Fibroblast of lung (primary cell): ENCODE data around the gene HCN2. TPM values are rescaled to one million over a fixed set of nuclear protein-coding genes. Genes with fewer than 3 reads are reported as not detected.

ENCODE experiments used
- DNase-seq, 2 donors: peaks; one replicate each; pipeline versions ENCODE4 v3.0.0 to v3.0.0-alpha.2; 2010; ENCODE audit warnings: low read depth in 2 of 2
- H2AFZ ChIP-seq: 2 replicates; pipeline ENCODE4 v1.5.1; 2012; ENCODE audit warnings: low read length, control low read depth, inconsistent platforms
- H3K27ac ChIP-seq: 2 replicates; pipeline ENCODE4 v1.5.1; 2011; ENCODE audit warnings: low read length, control low read depth; ENCODE audit not compliant: insufficient read depth
- H3K27me3 ChIP-seq: 2 replicates; pipeline ENCODE4 v1.5.1; 2011; ENCODE audit warnings: mild to moderate bottlenecking, low read length; ENCODE audit not compliant: control insufficient read depth, insufficient read depth
- H3K36me3 ChIP-seq: 2 replicates; pipeline ENCODE4 v1.5.1; 2011; ENCODE audit warnings: low read length; ENCODE audit not compliant: control insufficient read depth, insufficient read depth
- H3K4me1 ChIP-seq: 2 replicates; pipeline ENCODE4 v1.5.1; 2011; ENCODE audit warnings: low read length; ENCODE audit not compliant: control insufficient read depth, insufficient read depth; ENCODE audit errors: extremely low read depth
- H3K4me2 ChIP-seq: 2 replicates; pipeline ENCODE4 v1.5.1; 2011; ENCODE audit warnings: low read length, control low read depth; ENCODE audit not compliant: insufficient read depth; ENCODE audit errors: extremely low read depth
- H3K4me3 ChIP-seq, 4 experiments: fragments of 200-600 bp in 1 of 4; sonication (generic) in 1 of 4; replicated peaks in 1 of 4; 2 replicates each; pipeline ENCODE4 v1.5.1; 2011 to 2016; ENCODE audit warnings: low read length in 4 of 4, low read depth in 3 of 4, mild to moderate bottlenecking in 3 of 4, control low read depth in 2 of 4, inconsistent platforms in 1 of 4, mixed read lengths in 1 of 4; ENCODE audit not compliant: insufficient read depth in 1 of 4; ENCODE audit errors: control extremely low read depth in 1 of 4
- H3K79me2 ChIP-seq: 2 replicates; pipeline ENCODE4 v1.5.1; 2012; ENCODE audit warnings: mild to moderate bottlenecking, low read length, inconsistent platforms; ENCODE audit not compliant: control insufficient read depth, insufficient read depth
- H3K9ac ChIP-seq: 2 replicates; pipeline ENCODE4 v1.5.1; 2011; ENCODE audit warnings: mild to moderate bottlenecking, low read length, control low read depth; ENCODE audit not compliant: insufficient read depth
- H3K9me3 ChIP-seq: 2 replicates; pipeline ENCODE4 v1.5.1; 2012; ENCODE audit warnings: low read depth, low read length; ENCODE audit not compliant: control insufficient read depth, insufficient read depth
- H4K20me1 ChIP-seq: 2 replicates; pipeline ENCODE4 v1.5.1; 2011; ENCODE audit warnings: low read length; ENCODE audit not compliant: control insufficient read depth, insufficient read depth; ENCODE audit errors: extremely low read depth
- EZH2 ChIP-seq: IDR thresholded peaks from 2 replicates; pipeline ENCODE4 v1.5.1; 2012; ENCODE audit warnings: low read length, control low read depth, mild to moderate bottlenecking; ENCODE audit errors: missing control alignments
- polyA minus RNA-seq: library from RNA; depleted of rRNA, polyadenylated mRNA; stranded (reverse); fragments of >200 nt; gene quantifications from 2 replicates; pipeline ENCODE4 v1.2.3, GENCODE V29; 2011; ENCODE audit warnings: low replicate concordance
- polyA plus RNA-seq, 2 donors: library from polyadenylated mRNA; depleted of rRNA in 1 of 2; stranded (reverse) in 1 of 2; unstranded in 1 of 2; fragments of >200 nt; gene quantifications; 2 replicates each; pipeline ENCODE4 v1.2.1, GENCODE V29; 2011 to 2012; ENCODE audit warnings: missing spikeins in 1 of 2
- total RNA-seq: library from RNA; depleted of rRNA; stranded (reverse); fragments of >200 nt; gene quantifications from 2 replicates; pipeline ENCODE4 v1.2.1, GENCODE V29; 2014
- TF ChIP-seq, protein P1 (sequence below), 2 donors: IDR thresholded peaks in 1 of 2; conservative IDR thresholded peaks in 1 of 2; 1 replicate in 1 of 2; 2 replicates in 1 of 2; pipeline ENCODE4 v1.5.1; 2011 to 2012; ENCODE audit warnings: low read length in 2 of 2, control low read depth in 1 of 2, inconsistent platforms in 1 of 2, low read depth in 1 of 2, mild to moderate bottlenecking in 1 of 2

Gene HCN2
- 0.26 and 0.50 TPM in 2 replicates for total RNA-seq
- 0.49 and 0.54 TPM in 2 replicates for polyA plus RNA-seq
- 1.1 and 1.2 TPM in 2 replicates for polyA plus RNA-seq (2012)
- 1.4 and 9.5 TPM in 2 replicates for polyA minus RNA-seq

GRCh38 chr19:589693-590395, at the start of gene HCN2:
Gene HCN2 (plus strand): TSS chr19:589881. CDS start chr19:589946, 65 bp downstream.
- Histone ChIP-seq H3K9ac (no peak within 1 kb of the TSS), H3K27ac (no peak within 1 kb of the TSS), H2AFZ (no peak within 1 kb of the TSS), H3K27me3 (peaks cover 6% of the 10 kb centered on the region), H3K79me2 (no peaks in the 10 kb centered on the region), H3K4me3 (peak within 1 kb of the TSS in 1 of 4 experiments; percentile 25), H3K36me3 (no peaks in the 10 kb centered on the region), H3K9me3 (no peaks in the 10 kb centered on the region), H3K4me2 (no peak within 1 kb of the TSS), H3K4me1 (no peaks in the 10 kb centered on the region), H4K20me1 (no peaks in the 10 kb centered on the region)
- no peak for DNase-seq
- TF ChIP-seq EZH2: no peak
- TF ChIP-seq, protein P1, sequence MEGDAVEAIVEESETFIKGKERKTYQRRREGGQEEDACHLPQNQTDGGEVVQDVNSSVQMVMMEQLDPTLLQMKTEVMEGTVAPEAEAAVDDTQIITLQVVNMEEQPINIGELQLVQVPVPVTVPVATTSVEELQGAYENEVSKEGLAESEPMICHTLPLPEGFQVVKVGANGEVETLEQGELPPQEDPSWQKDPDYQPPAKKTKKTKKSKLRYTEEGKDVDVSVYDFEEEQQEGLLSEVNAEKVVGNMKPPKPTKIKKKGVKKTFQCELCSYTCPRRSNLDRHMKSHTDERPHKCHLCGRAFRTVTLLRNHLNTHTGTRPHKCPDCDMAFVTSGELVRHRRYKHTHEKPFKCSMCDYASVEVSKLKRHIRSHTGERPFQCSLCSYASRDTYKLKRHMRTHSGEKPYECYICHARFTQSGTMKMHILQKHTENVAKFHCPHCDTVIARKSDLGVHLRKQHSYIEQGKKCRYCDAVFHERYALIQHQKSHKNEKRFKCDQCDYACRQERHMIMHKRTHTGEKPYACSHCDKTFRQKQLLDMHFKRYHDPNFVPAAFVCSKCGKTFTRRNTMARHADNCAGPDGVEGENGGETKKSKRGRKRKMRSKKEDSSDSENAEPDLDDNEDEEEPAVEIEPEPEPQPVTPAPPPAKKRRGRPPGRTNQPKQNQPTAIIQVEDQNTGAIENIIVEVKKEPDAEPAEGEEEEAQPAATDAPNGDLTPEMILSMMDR (conservative IDR thresholded peaks at IDR 0.05 in 1 of 2, IDR thresholded peaks at IDR 0.05 in 1 of 2; ENCODE audit: low read depth in 1 of 2, low read length in 2 of 2): no peak

- H3K9me3 ChIP-seq: no peaks in the 10 kb centered on the region
- DNase-seq: no peak
Measured at GRCh38 chr19:540867-541637, 48.6 kb upstream of the HCN2 start.

DNA sequence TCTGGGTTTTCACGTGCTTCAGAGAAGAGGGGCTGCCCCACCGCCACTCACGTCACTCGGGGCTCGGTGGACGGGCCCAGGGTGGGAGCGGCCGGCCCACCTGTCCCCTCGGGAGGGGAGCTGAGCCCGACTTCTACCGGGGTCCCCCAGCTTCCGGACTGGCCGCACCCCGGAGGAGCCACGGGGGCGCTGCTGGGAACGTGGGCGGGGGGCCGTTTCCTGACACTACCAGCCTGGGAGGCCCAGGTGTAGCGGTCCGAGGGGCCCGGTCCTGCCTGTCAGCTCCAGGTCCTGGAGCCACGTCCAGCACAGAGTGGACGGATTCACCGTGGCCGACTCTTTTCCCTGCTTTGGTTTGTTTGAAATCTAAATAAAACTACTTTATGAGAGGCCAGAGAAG, 48.0 kb upstream of the HCN2 start:
- no peaks in the 10 kb centered on the region for H4K20me1 ChIP-seq
- TF ChIP-seq EZH2: no peak
- TF ChIP-seq, protein P1 (conservative IDR thresholded peaks at IDR 0.05 in 1 of 2, IDR thresholded peaks at IDR 0.05 in 1 of 2; ENCODE audit: low read depth in 1 of 2, low read length in 2 of 2): no peak
- H3K4me3 ChIP-seq: no peak overlapping the region
- H3K9ac ChIP-seq: no peak overlapping the region
- no peak overlapping the region for H3K4me2 ChIP-seq
- no peak overlapping the region for H3K27ac ChIP-seq
- no peak overlapping the region for H2AFZ ChIP-seq
- no peak for DNase-seq
- no peaks in the 10 kb centered on the region for H3K9me3 ChIP-seq
- no peaks in the 10 kb centered on the region for H3K4me1 ChIP-seq
- no peaks in the 10 kb centered on the region for H3K79me2 ChIP-seq
- no peaks in the 10 kb centered on the region for H3K27me3 ChIP-seq
- peaks cover 17% of the 10 kb centered on the region for H3K36me3 ChIP-seq

More at GRCh38 chr19:540867-541637, 48.6 kb upstream of the HCN2 start:
- H3K4me2 ChIP-seq: no peak overlapping the region
- H2AFZ ChIP-seq: no peak overlapping the region
- H3K4me1 ChIP-seq: no peaks in the 10 kb centered on the region
- no peak overlapping the region for H3K27ac ChIP-seq
- peaks cover 21% of the 10 kb centered on the region for H3K36me3 ChIP-seq
- no peaks in the 10 kb centered on the region for H4K20me1 ChIP-seq
- TF ChIP-seq, protein P1 (conservative IDR thresholded peaks at IDR 0.05 in 1 of 2, IDR thresholded peaks at IDR 0.05 in 1 of 2; ENCODE audit: low read depth in 1 of 2, low read length in 2 of 2): no peak
- no peak overlapping the region for H3K9ac ChIP-seq
- H3K4me3 ChIP-seq: no peak overlapping the region
- H3K27me3 ChIP-seq: no peaks in the 10 kb centered on the region
- peaks cover 2% of the 10 kb centered on the region for H3K79me2 ChIP-seq
